ENCODE data around the gene LGALS4. TPM values are rescaled to one million over a fixed set of nuclear protein-coding genes. Genes with fewer than 3 reads are reported as not detected.

Gene LGALS4
- total RNA-seq, 1 experiment from 2014 or later: not detected

- H3K27ac Mint-ChIP-seq (ENCODE audit: low read depth, unreplicated experiment): no peak overlapping the region
- ChIA-PET POLR2A (interaction anchor here (0.6 to 5.8 kb wide), 32 partner anchors 8 to 567 kb away, joined by 3 to 74 read pairs (median 5); partner anchors contain the start of genes ACTN4, EIF3K, FAM98C and HNRNPL), CTCF (interaction anchor here (0.6 to 1.2 kb wide), 8 partner anchors 16 to 293 kb away, joined by 3 to 6 read pairs (median 4); no protein-coding TSS in a partner anchor)
- no peaks in the 10 kb centered on the region for H3K9me3 Mint-ChIP-seq (ENCODE audit: unreplicated experiment)
- peak overlapping the region; percentile 51 for H3K4me3 Mint-ChIP-seq (ENCODE audit: unreplicated experiment)
- BruUV-seq (replicated peaks): no TSS peak
- TF ChIP-seq CTCF (IDR thresholded peaks at IDR 0.05; ENCODE audit: unreplicated experiment): no peak
- intact Hi-C loops (cut with micrococcal nuclease): loop anchor here (1.0 to 2.0 kb wide), 3 partner anchors 109 to 293 kb away; no protein-coding TSS in a partner anchor
- no peaks in the 10 kb centered on the region for H3K27me3 Mint-ChIP-seq (ENCODE audit: insufficient read depth, unreplicated experiment)
- no peak for DNase-seq (ENCODE audit: unreplicated experiment)
- peaks cover 76% of the 10 kb centered on the region for H3K36me3 Mint-ChIP-seq (ENCODE audit: insufficient read depth, unreplicated experiment)
- H3K4me1 Mint-ChIP-seq (ENCODE audit: insufficient read depth, unreplicated experiment): peaks cover 20% of the 10 kb centered on the region
Observed at GRCh38 chr19:38837656-38838121, 24.9 kb upstream of the LGALS4 start.

GRCh38 chr19:38836983-38837626 lies 24.4 kb upstream of the LGALS4 start:
- H3K9me3 Mint-ChIP-seq (ENCODE audit: unreplicated experiment): no peaks in the 10 kb centered on the region
- peaks cover 17% of the 10 kb centered on the region for H3K4me1 Mint-ChIP-seq (ENCODE audit: insufficient read depth, unreplicated experiment)
- no TSS peak for BruUV-seq (replicated peaks)
- peaks cover 70% of the 10 kb centered on the region for H3K36me3 Mint-ChIP-seq (ENCODE audit: insufficient read depth, unreplicated experiment)
- ChIA-PET CTCF (interaction anchor here (0.6 to 1.2 kb wide), 5 partner anchors 17 to 292 kb away, joined by 3 to 6 read pairs (median 4); no protein-coding TSS in a partner anchor), POLR2A (interaction anchor here (0.6 to 5.8 kb wide), 27 partner anchors 8 to 568 kb away, joined by 3 to 74 read pairs (median 5); partner anchors contain the start of genes ACTN4, FAM98C, HNRNPL and MRPS12)
- DNase-seq (ENCODE audit: unreplicated experiment): no peak
- no peaks in the 10 kb centered on the region for H3K27me3 Mint-ChIP-seq (ENCODE audit: insufficient read depth, unreplicated experiment)
- intact Hi-C loops (cut with micrococcal nuclease): no loop called here
- peak overlapping the region; percentile 51 for H3K4me3 Mint-ChIP-seq (ENCODE audit: unreplicated experiment)
- TF ChIP-seq CTCF (IDR thresholded peaks at IDR 0.05; ENCODE audit: unreplicated experiment): no peak
- H3K27ac Mint-ChIP-seq (ENCODE audit: low read depth, unreplicated experiment): no peak overlapping the region

GRCh38 chr19:38836159-38836982 lies 23.6 kb upstream of the LGALS4 start:
- CTCF ChIA-PET: interaction anchor here (0.6 to 1.1 kb wide), 2 partner anchors 18 to 186 kb away, joined by 3 to 6 read pairs; no protein-coding TSS in a partner anchor
- BruUV-seq (replicated peaks): no TSS peak
- no peaks in the 10 kb centered on the region for H3K9me3 Mint-ChIP-seq (ENCODE audit: unreplicated experiment)
- H3K36me3 Mint-ChIP-seq (ENCODE audit: insufficient read depth, unreplicated experiment): peaks cover 63% of the 10 kb centered on the region
- H3K27me3 Mint-ChIP-seq (ENCODE audit: insufficient read depth, unreplicated experiment): no peaks in the 10 kb centered on the region
- H3K4me3 Mint-ChIP-seq (ENCODE audit: unreplicated experiment): no peak overlapping the region
- no peak overlapping the region for H3K27ac Mint-ChIP-seq (ENCODE audit: low read depth, unreplicated experiment)
- POLR2A ChIA-PET: interaction anchor here (0.7 to 5.8 kb wide), 11 partner anchors 8 to 192 kb away, joined by 3 to 74 read pairs (median 10); partner anchors contain the start of genes ACTN4, HNRNPL, NFKBIB and SIRT2
- H3K4me1 Mint-ChIP-seq (ENCODE audit: insufficient read depth, unreplicated experiment): peaks cover 22% of the 10 kb centered on the region
- no peak for DNase-seq (ENCODE audit: unreplicated experiment)
- intact Hi-C loops (cut with micrococcal nuclease): no loop called here
- no peak for TF ChIP-seq CTCF (IDR thresholded peaks at IDR 0.05; ENCODE audit: unreplicated experiment)

Measured in MCF 10A (cell line).